ENCODE data around the gene MTF2.

DNA sequence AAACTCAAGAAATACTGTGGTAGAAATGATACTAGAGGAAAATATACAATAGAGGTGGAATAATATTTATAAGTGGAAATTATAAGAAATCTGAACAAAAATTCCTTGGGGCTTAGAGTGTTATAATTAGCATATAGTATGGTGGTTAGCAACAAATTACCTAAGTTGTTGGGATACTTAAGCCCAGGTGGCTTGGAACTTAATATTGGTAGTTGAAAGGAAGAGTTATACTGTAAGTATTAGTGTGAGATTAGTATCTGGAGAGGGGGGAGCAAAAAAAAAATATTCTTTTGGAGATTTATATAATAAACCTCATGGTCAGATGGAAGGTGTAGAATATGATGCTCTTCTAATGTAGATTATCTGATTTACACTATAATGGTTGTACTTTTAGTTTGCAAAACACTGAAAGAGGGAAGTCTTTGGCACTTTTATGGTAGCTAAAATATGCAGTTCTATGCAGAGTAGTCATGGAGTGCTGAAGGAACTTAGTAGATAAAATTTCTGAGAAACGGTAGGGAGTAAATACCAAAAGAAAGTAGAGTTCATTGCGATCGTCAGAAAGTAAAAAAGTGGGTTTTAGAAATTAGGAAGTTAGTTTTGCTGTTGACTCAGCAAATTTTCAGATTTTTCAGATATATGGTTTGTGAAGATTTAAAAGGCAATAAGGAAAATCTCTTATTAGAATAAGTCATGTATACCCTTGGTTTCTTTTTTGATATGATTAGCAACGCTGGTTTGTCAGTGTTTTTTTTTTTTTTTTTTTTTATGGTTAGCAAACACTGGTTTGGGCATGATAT is 45.7 kb downstream of the MTF2 start:
- TF ChIP-seq, protein P1, sequence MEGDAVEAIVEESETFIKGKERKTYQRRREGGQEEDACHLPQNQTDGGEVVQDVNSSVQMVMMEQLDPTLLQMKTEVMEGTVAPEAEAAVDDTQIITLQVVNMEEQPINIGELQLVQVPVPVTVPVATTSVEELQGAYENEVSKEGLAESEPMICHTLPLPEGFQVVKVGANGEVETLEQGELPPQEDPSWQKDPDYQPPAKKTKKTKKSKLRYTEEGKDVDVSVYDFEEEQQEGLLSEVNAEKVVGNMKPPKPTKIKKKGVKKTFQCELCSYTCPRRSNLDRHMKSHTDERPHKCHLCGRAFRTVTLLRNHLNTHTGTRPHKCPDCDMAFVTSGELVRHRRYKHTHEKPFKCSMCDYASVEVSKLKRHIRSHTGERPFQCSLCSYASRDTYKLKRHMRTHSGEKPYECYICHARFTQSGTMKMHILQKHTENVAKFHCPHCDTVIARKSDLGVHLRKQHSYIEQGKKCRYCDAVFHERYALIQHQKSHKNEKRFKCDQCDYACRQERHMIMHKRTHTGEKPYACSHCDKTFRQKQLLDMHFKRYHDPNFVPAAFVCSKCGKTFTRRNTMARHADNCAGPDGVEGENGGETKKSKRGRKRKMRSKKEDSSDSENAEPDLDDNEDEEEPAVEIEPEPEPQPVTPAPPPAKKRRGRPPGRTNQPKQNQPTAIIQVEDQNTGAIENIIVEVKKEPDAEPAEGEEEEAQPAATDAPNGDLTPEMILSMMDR (IDR thresholded peaks at IDR 0.05; ENCODE audit: low read depth, low read length), result no peak
- no peak for TF ChIP-seq EZH2phosphoT487 (IDR thresholded peaks at IDR 0.05; ENCODE audit: low read depth)

Measured in OCI-LY3 (cell line).